ENCODE measurements around the gene DDX59.
A peak's percentile ranks its signal among the peaks of the same experiment; 100 is the strongest.

Gene DDX59

GRCh38 chr1:200669314-200670241, at the start of gene DDX59 (continued):
- TF ChIP-seq REST (tag by site-specific recombination; IDR thresholded peaks at IDR 0.05): no peak
- TF ChIP-seq ZNF514 (tag by site-specific recombination; IDR thresholded peaks at IDR 0.05): no peak
- peak; percentile 35; the same call in 1 of the 2 replicates for TF ChIP-seq ZNF133 (tag by site-specific recombination; IDR thresholded peaks at IDR 0.05)
- no peak for TF ChIP-seq ZNF214 (tag by site-specific recombination; IDR thresholded peaks at IDR 0.05; ENCODE audit: borderline replicate concordance)
- TF ChIP-seq ZBTB1 (tag by site-specific recombination; IDR thresholded peaks at IDR 0.05): peak; percentile 82; the same call in 1 of the 2 replicates
- TF ChIP-seq ZBTB48 (tag by site-specific recombination; IDR thresholded peaks at IDR 0.05): peak; percentile 92
- TF ChIP-seq ZNF157 (tag by site-specific recombination; IDR thresholded peaks at IDR 0.05): no peak
- no peak for TF ChIP-seq ZNF302 (tag by site-specific recombination; IDR thresholded peaks at IDR 0.05; ENCODE audit: low read depth)
- TF ChIP-seq ZNF785 (tag by site-specific recombination; IDR thresholded peaks at IDR 0.05): 0 out of 2 replicates have a peak, but pooled peaks have one; percentile 46
- peak; percentile 98 for TF ChIP-seq ZNF600 (tag by site-specific recombination; IDR thresholded peaks at IDR 0.05)
- TF ChIP-seq KLF7 (tag by site-specific recombination; IDR thresholded peaks at IDR 0.05; ENCODE audit: borderline replicate concordance): peak; percentile 77; the same call in 1 of the 2 replicates
- TF ChIP-seq ZNF692 (tag by site-specific recombination; IDR thresholded peaks at IDR 0.05): peak; percentile 95
- peak; percentile 88; the same call in 1 of the 2 replicates for TF ChIP-seq ZNF837 (tag by site-specific recombination; IDR thresholded peaks at IDR 0.05)
- TF ChIP-seq PBX3 (CRISPR knock-in tag; IDR thresholded peaks at IDR 0.05): peak; percentile 65; the same call in 1 of the 2 replicates
- peak; percentile 99 for TF ChIP-seq ZXDB (tag by site-specific recombination; IDR thresholded peaks at IDR 0.05)
- no peak for TF ChIP-seq AEBP2 (tag by site-specific recombination; IDR thresholded peaks at IDR 0.05; ENCODE audit: borderline replicate concordance)
- TF ChIP-seq ZNF610 (tag by site-specific recombination; IDR thresholded peaks at IDR 0.05; ENCODE audit: borderline replicate concordance): peak; percentile 69; the same call in 1 of the 2 replicates
- peak; percentile 98 for TF ChIP-seq ZSCAN5A (tag by site-specific recombination; IDR thresholded peaks at IDR 0.05)
- no peak for TF ChIP-seq RBAK (tag by site-specific recombination; IDR thresholded peaks at IDR 0.05)
- TF ChIP-seq ZNF24 (tag by site-specific recombination; IDR thresholded peaks at IDR 0.05): 0 out of 2 replicates have a peak, but pooled peaks have one; percentile 41
- peak; percentile 98 for TF ChIP-seq ZNF423 (tag by site-specific recombination; IDR thresholded peaks at IDR 0.05)
- TF ChIP-seq ZNF558 (tag by site-specific recombination; IDR thresholded peaks at IDR 0.05): no peak
- TF ChIP-seq TSHZ1 (tag by site-specific recombination; IDR thresholded peaks at IDR 0.05; ENCODE audit: borderline replicate concordance): no peak
- no peak for TF ChIP-seq ZNF621 (tag by site-specific recombination; IDR thresholded peaks at IDR 0.05)
- TF ChIP-seq ZNF121 (tag by site-specific recombination; IDR thresholded peaks at IDR 0.05): peak; percentile 48; the same call in 1 of the 2 replicates
- TF ChIP-seq ZNF664 (tag by site-specific recombination; IDR thresholded peaks at IDR 0.05): no peak
